A549 (cell line): ENCODE data around the gene S100A7A. TPM values are rescaled to one million over a fixed set of nuclear protein-coding genes. Genes with fewer than 3 reads are reported as not detected.

Source experiments
- ATAC-seq, 2 experiments: fragments of 200-7000 bp in 1 of 2; fragments of >200 bp in 1 of 2; cut with Nextera tagmentation in 1 of 2; cut with Tn5 transposase in 1 of 2; 3 replicates each; pipeline versions ENCODE4 v1.8.0 to v1.9.1; 2018 to 2020; ENCODE audit warnings: mild to moderate bottlenecking in 1 of 2, moderate library complexity in 1 of 2
- CTCF ChIA-PET: fragments of 300-600 bp; sonication (Branson Sonifier 250); formaldehyde crosslinking; extraction: SDS; loops from one replicate; lab custom pipeline; 2021; ENCODE audit warnings: antibody characterized with exemption, inconsistent platforms; lab: Yijun Ruan, JAX
- POLR2A ChIA-PET: fragments of 350-600 bp; formaldehyde crosslinking; extraction: SDS; loops from one replicate; lab custom pipeline; 2021; ENCODE audit warnings: antibody characterized with exemption, inconsistent platforms; lab: Yijun Ruan, JAX
- DNase-seq, 2 experiments: peaks; one replicate each; pipeline versions ENCODE4 v3.0.0 to v3.0.0-alpha.2; 2011 to 2016; ENCODE audit warnings: low read depth in 1 of 2, low spot score in 1 of 2
- FAIRE-seq: peaks from 2 replicates; lab custom pipeline; 2011; peaks lifted over from hg19 to GRCh38; lab: Jason Lieb, UNC
- H3K27ac ChIP-seq, 2 experiments: fragments of >200 bp; sonication (Bioruptor Twin); formaldehyde crosslinking; 3 replicates each; pipeline ENCODE4 v1.5.1; 2016 to 2017
- H3K4me1 ChIP-seq: fragments of >200 bp; sonication (Bioruptor Twin); formaldehyde crosslinking; 3 replicates; pipeline ENCODE4 v1.6.1; 2016
- H3K4me2 ChIP-seq: fragments of >200 bp; sonication (Bioruptor Twin); formaldehyde crosslinking; 3 replicates; pipeline ENCODE4 v1.6.1; 2016
- H3K4me3 ChIP-seq: fragments of >200 bp; sonication (Bioruptor Twin); formaldehyde crosslinking; 3 replicates; pipeline ENCODE4 v1.5.1; 2016
- H3K9me3 ChIP-seq: fragments of >200 bp; sonication (Bioruptor Twin); formaldehyde crosslinking; 3 replicates; pipeline ENCODE4 v1.6.1; 2016
- CBX2 ChIP-seq: fragments of 200-600 bp; sonication (generic); IDR thresholded peaks from 2 replicates; pipeline ENCODE4 v1.6.1; 2016; ENCODE audit warnings: low read depth, mild to moderate bottlenecking, borderline replicate concordance
- CBX8 ChIP-seq: fragments of 200-600 bp; sonication (generic); IDR thresholded peaks from 2 replicates; pipeline ENCODE4 v1.6.1; 2016
- CEBPB ChIP-seq, 2 experiments: fragments of >200 bp in 1 of 2; sonication (Bioruptor Twin) in 1 of 2; formaldehyde crosslinking in 1 of 2; IDR thresholded peaks; 2 replicates each; pipeline ENCODE4 v1.6.1; 2012 to 2016
- CHD2 ChIP-seq: fragments of 150-350 bp; IDR thresholded peaks from 2 replicates; pipeline ENCODE4 v1.6.1; 2014; ENCODE audit warnings: low read length; ENCODE audit not compliant: partially characterized antibody
- CHD4 ChIP-seq: fragments of 200-600 bp; sonication (generic); IDR thresholded peaks from 2 replicates; pipeline ENCODE4 v1.6.1; 2016; ENCODE audit warnings: antibody characterized with exemption, mild to moderate bottlenecking, borderline replicate concordance
- EP300 ChIP-seq, 2 experiments: fragments of >200 bp; sonication (Bioruptor Twin); formaldehyde crosslinking; IDR thresholded peaks; 2 replicates in 1 of 2; 3 replicates in 1 of 2; pipeline ENCODE4 v1.6.1; 2016 to 2017
- FOSL2 ChIP-seq, 2 experiments: fragments of 450-650 bp in 1 of 2; fragments of >200 bp in 1 of 2; sonication (Bioruptor Twin) in 1 of 2; formaldehyde crosslinking; IDR thresholded peaks; 2 replicates each; pipeline versions ENCODE4 v1.5.0 to v1.6.1; 2016 to 2020; ENCODE audit warnings: mild to moderate bottlenecking in 1 of 2, moderate library complexity in 1 of 2
- GATA3 ChIP-seq: IDR thresholded peaks from 2 replicates; pipeline ENCODE4 v1.6.1; 2012; ENCODE audit warnings: borderline replicate concordance
- HDAC2 ChIP-seq: fragments of 200-600 bp; sonication (generic); IDR thresholded peaks from 2 replicates; pipeline ENCODE4 v1.6.1; 2016
- HOXB13 ChIP-seq: fragments of 250-450 bp; sonication (Bioruptor Pico); IDR thresholded peaks from 2 replicates; pipeline ENCODE4 v1.5.0; 2020; ENCODE audit warnings: low read depth, mild to moderate bottlenecking, moderate library complexity
- JUN ChIP-seq, 2 experiments: fragments of >200 bp; sonication (Bioruptor Twin); formaldehyde crosslinking; IDR thresholded peaks; 2 replicates in 1 of 2; 3 replicates in 1 of 2; pipeline ENCODE4 v1.6.1; 2016 to 2017
- JUNB ChIP-seq: fragments of >200 bp; sonication (Bioruptor Twin); formaldehyde crosslinking; IDR thresholded peaks from 2 replicates; pipeline ENCODE4 v1.6.1; 2016
- KDM1A ChIP-seq: fragments of 200-600 bp; sonication (generic); IDR thresholded peaks from 2 replicates; pipeline ENCODE4 v1.6.1; 2016; ENCODE audit warnings: low read depth, mild to moderate bottlenecking
- MAFK ChIP-seq: fragments of 450-650 bp; IDR thresholded peaks from 2 replicates; pipeline ENCODE4 v1.6.1; 2014; ENCODE audit not compliant: partially characterized antibody
- MAZ ChIP-seq: fragments of 150-350 bp; IDR thresholded peaks from 2 replicates; pipeline ENCODE4 v1.6.1; 2014; ENCODE audit warnings: antibody characterized with exemption, low read depth, low read length, borderline replicate concordance
- NFE2L2 ChIP-seq: fragments of 150-350 bp; conservative IDR thresholded peaks from 2 replicates; pipeline ENCODE4 v1.6.1; 2014; ENCODE audit warnings: low read length
- NPAS2 ChIP-seq: fragments of 250-450 bp; sonication (Bioruptor Pico); IDR thresholded peaks from 2 replicates; pipeline ENCODE4 v1.8.0; 2022; ENCODE audit warnings: mild to moderate bottlenecking, moderate library complexity, borderline replicate concordance
- POLR2AphosphoS2 ChIP-seq: conservative IDR thresholded peaks from 2 replicates; pipeline ENCODE4 v1.6.1; 2012; ENCODE audit warnings: low read length, improper control_type of control experiment, inconsistent platforms
- RARB ChIP-seq: fragments of 250-450 bp; sonication (Bioruptor Pico); IDR thresholded peaks from 2 replicates; pipeline ENCODE4 v1.8.0; 2021; ENCODE audit warnings: mild to moderate bottlenecking, moderate library complexity
- RCOR1 ChIP-seq: fragments of 150-350 bp; IDR thresholded peaks from 2 replicates; pipeline ENCODE4 v1.6.1; 2014; ENCODE audit warnings: antibody characterized with exemption, low read length, low read depth
- RFX5 ChIP-seq: fragments of 450-650 bp; IDR thresholded peaks from 2 replicates; pipeline ENCODE4 v1.7.1; 2014; ENCODE audit warnings: antibody characterized with exemption, mild to moderate bottlenecking, moderate library complexity
- ZFP36 ChIP-seq: fragments of 450-650 bp; IDR thresholded peaks from 2 replicates; pipeline ENCODE4 v1.6.1; 2014; ENCODE audit warnings: borderline replicate concordance; ENCODE audit not compliant: partially characterized antibody
- ZSCAN20 ChIP-seq: fragments of 250-450 bp; sonication (Bioruptor Pico); IDR thresholded peaks from 2 replicates; pipeline ENCODE4 v1.8.0; 2022; ENCODE audit warnings: mild to moderate bottlenecking, moderate library complexity
- WGBS: methylation state at CpG from one replicate; pipeline ENCODE4 v1.1.6; 2017; ENCODE audit errors: missing lambda C conversion rate; 5-methylcytosine and 5-hydroxymethylcytosine counted together
- polyA plus RNA-seq, 4 experiments: library from polyadenylated mRNA; depleted of rRNA in 3 of 4; stranded (reverse); fragments of >200 nt; fragmentation: RNase III in 1 of 4; extraction: RNeasy Plus Mini Kit Qiagen cat#74134 plus additional on column Dnase treatment in 1 of 4; gene quantifications; 2 replicates in 3 of 4; 3 replicates in 1 of 4; pipeline ENCODE4 v1.2.3, GENCODE V29; 2011 to 2017
- TF ChIP-seq, protein P1 (sequence below): IDR thresholded peaks from 2 replicates; pipeline ENCODE4 v1.6.1; 2012; ENCODE audit warnings: low read depth, borderline replicate concordance
- TF ChIP-seq, protein P2 (sequence below): fragments of >200 bp; sonication (Bioruptor Twin); formaldehyde crosslinking; IDR thresholded peaks from 3 replicates; pipeline ENCODE4 v1.6.1; 2016
- TF ChIP-seq, protein P3 (sequence below): fragments of 150-350 bp; IDR thresholded peaks from 2 replicates; pipeline ENCODE4 v1.6.1; 2014; ENCODE audit warnings: low read depth, mild to moderate bottlenecking, low read length
- TF ChIP-seq, protein P4 (sequence below): fragments of >200 bp; sonication (Bioruptor Twin); formaldehyde crosslinking; IDR thresholded peaks from 2 replicates; pipeline ENCODE4 v1.6.1; 2016
- TF ChIP-seq, protein P5 (sequence below): fragments of >200 bp; sonication (Bioruptor Twin); formaldehyde crosslinking; IDR thresholded peaks from 3 replicates; pipeline ENCODE4 v1.5.1; 2016
- TF ChIP-seq, protein P6 (sequence below): IDR thresholded peaks from 2 replicates; pipeline ENCODE4 v1.6.1; 2012
- TF ChIP-seq, protein P7 (sequence below): fragments of 250-450 bp; sonication (Bioruptor Pico); IDR thresholded peaks from 2 replicates; pipeline ENCODE4 v1.5.0; 2020; ENCODE audit warnings: low read depth, mild to moderate bottlenecking, moderate library complexity

The S100A7A gene
- polyA plus RNA-seq, 2 of the 4 experiments (the other 2 are of a cell fraction) = not detected

DNA sequence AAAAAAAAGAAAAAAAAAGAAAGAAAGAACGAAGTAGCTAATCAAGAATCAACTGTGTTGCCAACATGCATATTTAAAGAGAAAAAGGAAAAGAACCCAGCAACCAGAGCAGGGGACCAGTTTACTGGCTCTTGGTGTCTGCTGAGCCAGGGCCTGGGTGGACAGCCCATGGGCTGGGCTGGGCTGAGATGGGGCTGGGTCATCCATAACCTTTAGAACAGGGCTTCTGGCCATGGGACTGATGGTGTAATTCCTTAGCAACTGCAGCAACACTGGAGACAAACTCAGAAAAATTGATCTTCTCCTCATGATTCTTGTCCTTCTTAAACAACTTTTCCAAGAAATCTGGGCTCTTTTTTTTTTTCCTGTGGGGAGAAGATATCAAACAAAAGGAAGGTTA, 10.5 kb downstream of the S100A7A start:
- ATAC-seq = no peak
- FAIRE-seq = no peak
- no peak overlapping the region for H3K4me3 ChIP-seq
- CTCF ChIA-PET = no interaction called here
- WGBS = 5% methylated on average over 1 of the region's 1 CpG
- no peaks in the 10 kb centered on the region for H3K4me1 ChIP-seq
- no peaks in the 10 kb centered on the region for H3K9me3 ChIP-seq
- no peak for DNase-seq
- TF ChIP-seq ZFP36 = no peak
- TF ChIP-seq CHD2 = no peak
- TF ChIP-seq MAZ = no peak
- TF ChIP-seq, protein P1, sequence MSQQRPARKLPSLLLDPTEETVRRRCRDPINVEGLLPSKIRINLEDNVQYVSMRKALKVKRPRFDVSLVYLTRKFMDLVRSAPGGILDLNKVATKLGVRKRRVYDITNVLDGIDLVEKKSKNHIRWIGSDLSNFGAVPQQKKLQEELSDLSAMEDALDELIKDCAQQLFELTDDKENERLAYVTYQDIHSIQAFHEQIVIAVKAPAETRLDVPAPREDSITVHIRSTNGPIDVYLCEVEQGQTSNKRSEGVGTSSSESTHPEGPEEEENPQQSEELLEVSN = no peak
- TF ChIP-seq, protein P2, sequence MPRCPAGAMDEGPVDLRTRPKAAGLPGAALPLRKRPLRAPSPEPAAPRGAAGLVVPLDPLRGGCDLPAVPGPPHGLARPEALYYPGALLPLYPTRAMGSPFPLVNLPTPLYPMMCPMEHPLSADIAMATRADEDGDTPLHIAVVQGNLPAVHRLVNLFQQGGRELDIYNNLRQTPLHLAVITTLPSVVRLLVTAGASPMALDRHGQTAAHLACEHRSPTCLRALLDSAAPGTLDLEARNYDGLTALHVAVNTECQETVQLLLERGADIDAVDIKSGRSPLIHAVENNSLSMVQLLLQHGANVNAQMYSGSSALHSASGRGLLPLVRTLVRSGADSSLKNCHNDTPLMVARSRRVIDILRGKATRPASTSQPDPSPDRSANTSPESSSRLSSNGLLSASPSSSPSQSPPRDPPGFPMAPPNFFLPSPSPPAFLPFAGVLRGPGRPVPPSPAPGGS = no peak
- no peak for TF ChIP-seq NFE2L2
- TF ChIP-seq POLR2AphosphoS2 = no peak
- TF ChIP-seq JUNB = no peak
- TF ChIP-seq KDM1A = no peak
- TF ChIP-seq HDAC2 = no peak
- TF ChIP-seq CBX8 = no peak
- TF ChIP-seq CHD4 = no peak
- no peak for TF ChIP-seq GATA3
- no peak for TF ChIP-seq CBX2
- TF ChIP-seq, protein P3, sequence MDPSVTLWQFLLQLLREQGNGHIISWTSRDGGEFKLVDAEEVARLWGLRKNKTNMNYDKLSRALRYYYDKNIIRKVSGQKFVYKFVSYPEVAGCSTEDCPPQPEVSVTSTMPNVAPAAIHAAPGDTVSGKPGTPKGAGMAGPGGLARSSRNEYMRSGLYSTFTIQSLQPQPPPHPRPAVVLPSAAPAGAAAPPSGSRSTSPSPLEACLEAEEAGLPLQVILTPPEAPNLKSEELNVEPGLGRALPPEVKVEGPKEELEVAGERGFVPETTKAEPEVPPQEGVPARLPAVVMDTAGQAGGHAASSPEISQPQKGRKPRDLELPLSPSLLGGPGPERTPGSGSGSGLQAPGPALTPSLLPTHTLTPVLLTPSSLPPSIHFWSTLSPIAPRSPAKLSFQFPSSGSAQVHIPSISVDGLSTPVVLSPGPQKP = no peak
- TF ChIP-seq RCOR1 = no peak
- TF ChIP-seq, protein P4, sequence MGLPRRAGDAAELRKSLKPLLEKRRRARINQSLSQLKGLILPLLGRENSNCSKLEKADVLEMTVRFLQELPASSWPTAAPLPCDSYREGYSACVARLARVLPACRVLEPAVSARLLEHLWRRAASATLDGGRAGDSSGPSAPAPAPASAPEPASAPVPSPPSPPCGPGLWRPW = no peak
- TF ChIP-seq MAFK = no peak
- TF ChIP-seq, protein P5, sequence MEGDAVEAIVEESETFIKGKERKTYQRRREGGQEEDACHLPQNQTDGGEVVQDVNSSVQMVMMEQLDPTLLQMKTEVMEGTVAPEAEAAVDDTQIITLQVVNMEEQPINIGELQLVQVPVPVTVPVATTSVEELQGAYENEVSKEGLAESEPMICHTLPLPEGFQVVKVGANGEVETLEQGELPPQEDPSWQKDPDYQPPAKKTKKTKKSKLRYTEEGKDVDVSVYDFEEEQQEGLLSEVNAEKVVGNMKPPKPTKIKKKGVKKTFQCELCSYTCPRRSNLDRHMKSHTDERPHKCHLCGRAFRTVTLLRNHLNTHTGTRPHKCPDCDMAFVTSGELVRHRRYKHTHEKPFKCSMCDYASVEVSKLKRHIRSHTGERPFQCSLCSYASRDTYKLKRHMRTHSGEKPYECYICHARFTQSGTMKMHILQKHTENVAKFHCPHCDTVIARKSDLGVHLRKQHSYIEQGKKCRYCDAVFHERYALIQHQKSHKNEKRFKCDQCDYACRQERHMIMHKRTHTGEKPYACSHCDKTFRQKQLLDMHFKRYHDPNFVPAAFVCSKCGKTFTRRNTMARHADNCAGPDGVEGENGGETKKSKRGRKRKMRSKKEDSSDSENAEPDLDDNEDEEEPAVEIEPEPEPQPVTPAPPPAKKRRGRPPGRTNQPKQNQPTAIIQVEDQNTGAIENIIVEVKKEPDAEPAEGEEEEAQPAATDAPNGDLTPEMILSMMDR = no peak
- no peak for TF ChIP-seq HOXB13
- no peak overlapping the region for H3K27ac ChIP-seq
- POLR2A ChIA-PET = no interaction called here
- H3K4me2 ChIP-seq = no peak overlapping the region

DNA sequence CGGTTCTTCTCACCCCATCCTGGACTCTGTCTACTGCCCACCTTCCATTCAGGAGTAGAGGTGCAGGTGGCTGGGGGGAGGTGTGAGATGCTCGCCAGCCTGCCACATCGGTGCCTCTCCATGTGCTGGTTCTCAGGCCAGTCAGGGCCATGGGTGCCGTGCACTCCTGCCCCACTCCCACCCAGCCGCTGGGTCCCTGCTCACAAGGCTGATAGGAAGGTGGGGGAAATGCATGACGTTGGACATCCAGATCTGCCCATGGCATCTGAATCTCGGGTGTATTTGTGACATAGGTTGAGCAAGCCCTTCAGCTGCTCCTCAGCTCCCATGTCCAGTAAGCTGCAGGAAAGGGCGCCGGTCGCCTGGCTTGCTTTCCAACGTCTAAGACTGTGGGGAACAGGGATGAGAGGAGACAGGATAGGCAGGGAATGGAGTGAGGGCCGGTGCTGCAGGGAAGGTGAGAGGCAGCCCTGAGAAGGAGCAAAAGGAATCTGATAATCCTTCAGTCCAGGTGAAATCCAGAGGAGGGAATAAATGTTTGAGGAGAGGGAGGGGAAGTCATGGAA, 11.8 kb downstream of the S100A7A start:
- ChIA-PET CTCF (interaction anchor here (0.7 to 1.5 kb wide), 2 partner anchors 65 to 66 kb away, joined by 3 to 5 read pairs; no protein-coding TSS in a partner anchor), POLR2A (no interaction called here)
- H3K4me2 ChIP-seq = no peak overlapping the region
- H3K4me1 ChIP-seq = no peaks in the 10 kb centered on the region
- TF ChIP-seq, protein P3 = no peak
- TF ChIP-seq CEBPB (IDR thresholded peaks at IDR 0.05) = no peak
- no peak for TF ChIP-seq MAZ
- no peak for TF ChIP-seq GATA3
- TF ChIP-seq FOSL2 (IDR thresholded peaks at IDR 0.05) = no peak
- no peak for TF ChIP-seq FOSL2 (CRISPR knock-in tag; IDR thresholded peaks at IDR 0.05)
- TF ChIP-seq RCOR1 = no peak
- TF ChIP-seq, protein P6, sequence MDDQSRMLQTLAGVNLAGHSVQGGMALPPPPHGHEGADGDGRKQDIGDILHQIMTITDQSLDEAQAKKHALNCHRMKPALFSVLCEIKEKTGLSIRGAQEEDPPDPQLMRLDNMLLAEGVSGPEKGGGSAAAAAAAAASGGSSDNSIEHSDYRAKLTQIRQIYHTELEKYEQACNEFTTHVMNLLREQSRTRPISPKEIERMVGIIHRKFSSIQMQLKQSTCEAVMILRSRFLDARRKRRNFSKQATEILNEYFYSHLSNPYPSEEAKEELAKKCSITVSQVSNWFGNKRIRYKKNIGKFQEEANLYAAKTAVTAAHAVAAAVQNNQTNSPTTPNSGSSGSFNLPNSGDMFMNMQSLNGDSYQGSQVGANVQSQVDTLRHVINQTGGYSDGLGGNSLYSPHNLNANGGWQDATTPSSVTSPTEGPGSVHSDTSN = no peak
- no peak for TF ChIP-seq RFX5
- TF ChIP-seq NPAS2 (CRISPR knock-in tag) = no peak
- TF ChIP-seq EP300 (IDR thresholded peaks at IDR 0.05) = no peak
- TF ChIP-seq, protein P7, sequence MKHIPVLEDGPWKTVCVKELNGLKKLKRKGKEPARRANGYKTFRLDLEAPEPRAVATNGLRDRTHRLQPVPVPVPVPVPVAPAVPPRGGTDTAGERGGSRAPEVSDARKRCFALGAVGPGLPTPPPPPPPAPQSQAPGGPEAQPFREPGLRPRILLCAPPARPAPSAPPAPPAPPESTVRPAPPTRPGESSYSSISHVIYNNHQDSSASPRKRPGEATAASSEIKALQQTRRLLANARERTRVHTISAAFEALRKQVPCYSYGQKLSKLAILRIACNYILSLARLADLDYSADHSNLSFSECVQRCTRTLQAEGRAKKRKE = no peak
- no peak for TF ChIP-seq ZSCAN20 (CRISPR knock-in tag)
- TF ChIP-seq ZFP36 = no peak
- no peak for TF ChIP-seq JUN (IDR thresholded peaks at IDR 0.05)
- no peak for TF ChIP-seq RARB
- no peak for TF ChIP-seq CBX8
- DNase-seq (no peak), ATAC-seq (no peak), FAIRE-seq (no peak)
- no peak overlapping the region for H3K4me3 ChIP-seq
- no peak overlapping the region for H3K27ac ChIP-seq
- 4% methylated on average over 12 of the region's 12 CpGs for WGBS
- H3K9me3 ChIP-seq = no peaks in the 10 kb centered on the region
